GM19452 (cell line): ENCODE measurements around the gene FOXF2.

Experiments used
- ATAC-seq: cut with Tn5 transposase; IDR thresholded peaks from one replicate; pipeline ENCODE4 v1.9.1; 2021; ENCODE audit not compliant: unreplicated experiment

Gene FOXF2

GRCh38 chr6:1405221-1405620 is 15.8 kb downstream of the FOXF2 start:
- ATAC-seq = no peak

GRCh38 chr6:1406306-1407072 is 17.1 kb downstream of the FOXF2 start:
- no peak for ATAC-seq

GRCh38 chr6:1407499-1407990 is 18.2 kb downstream of the FOXF2 start:
- ATAC-seq = no peak

- ATAC-seq = no peak
Measured at GRCh38 chr6:1409774-1410465, 20.5 kb downstream of the FOXF2 start.

GRCh38 chr6:1412901-1413300 is 23.5 kb downstream of the FOXF2 start:
- ATAC-seq = no peak

- ATAC-seq = no peak
Measured at GRCh38 chr6:1415416-1416063, 26.2 kb downstream of the FOXF2 start.

- no peak for ATAC-seq
Measured at GRCh38 chr6:1416191-1416760, 26.9 kb downstream of the FOXF2 start.

GRCh38 chr6:1416820-1417219 is 27.4 kb downstream of the FOXF2 start:
- no peak for ATAC-seq

GRCh38 chr6:1417718-1418117 is 28.3 kb downstream of the FOXF2 start:
- no peak for ATAC-seq

- ATAC-seq = no peak
Measured at GRCh38 chr6:1418471-1419191, 29.3 kb downstream of the FOXF2 start.

- ATAC-seq = no peak
Measured at GRCh38 chr6:1420382-1420781, 31.0 kb downstream of the FOXF2 start.

- no peak for ATAC-seq
Measured at GRCh38 chr6:1422290-1422689, 32.9 kb downstream of the FOXF2 start.

- ATAC-seq = no peak
Measured at GRCh38 chr6:1423578-1423977, 34.2 kb downstream of the FOXF2 start.

GRCh38 chr6:1424306-1424927 is 35.0 kb downstream of the FOXF2 start:
- ATAC-seq = no peak

- ATAC-seq = no peak
Measured at GRCh38 chr6:1426416-1426815, 37.0 kb downstream of the FOXF2 start.

- ATAC-seq = no peak
Measured at GRCh38 chr6:1435806-1436205, 46.4 kb downstream of the FOXF2 start.

- no peak for ATAC-seq
Measured at GRCh38 chr6:1436334-1437306, 47.2 kb downstream of the FOXF2 start.

GRCh38 chr6:1437553-1438406 is 48.4 kb downstream of the FOXF2 start:
- no peak for ATAC-seq
